ENCODE measurements around the gene KNDC1.
A peak's percentile ranks its signal among the peaks of the same experiment; 100 is the strongest.
"Not testable (repeated sequence)": the region's sequence is repeated elsewhere in the genome, so short reads cannot be mapped to it uniquely, and the experiment has no call there.

Gene KNDC1

DNA sequence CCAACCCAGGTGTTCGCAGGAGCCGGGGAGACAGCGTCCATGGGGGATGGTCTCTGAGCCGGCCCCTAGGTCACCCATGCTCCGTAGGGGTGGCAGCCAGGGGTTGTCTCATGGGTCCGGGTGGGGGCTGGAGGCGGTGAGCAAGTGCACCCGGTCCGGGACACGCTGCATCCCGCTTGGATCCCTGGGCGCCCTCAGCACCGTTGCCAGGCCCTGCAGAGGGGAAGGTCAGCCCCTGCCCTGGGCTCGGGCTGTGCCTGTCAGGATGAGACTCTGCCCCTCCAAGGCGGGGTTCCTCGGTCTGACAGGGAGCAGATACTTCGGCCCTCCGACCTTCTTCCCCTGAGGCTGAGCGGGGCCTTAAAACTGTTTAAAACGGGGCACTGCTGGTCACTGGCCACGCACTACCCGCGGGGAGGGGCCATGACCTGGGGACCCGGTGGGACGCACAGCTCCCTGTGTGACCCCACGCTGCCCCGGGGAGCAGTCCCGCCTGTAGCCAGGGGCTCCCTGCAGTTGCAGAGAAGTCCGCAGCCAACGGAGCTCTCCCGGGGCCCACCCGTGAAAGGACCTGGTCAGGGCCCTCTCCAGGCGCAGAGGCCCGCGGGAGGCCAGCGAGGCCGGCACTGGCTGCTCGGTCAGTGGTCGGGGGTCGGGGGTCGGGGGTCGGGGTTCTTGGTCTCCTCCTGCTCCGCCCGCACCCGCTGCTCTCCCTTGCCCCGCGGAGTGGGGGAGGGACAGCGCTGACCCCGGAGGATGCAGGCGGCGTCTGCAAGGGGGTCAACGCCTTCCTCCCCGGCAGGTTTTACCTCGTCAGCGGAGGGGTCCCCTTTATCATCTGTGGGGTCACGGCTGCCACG, 33.4 kb upstream of the KNDC1 start:
- DNase-seq: no peak

DNA sequence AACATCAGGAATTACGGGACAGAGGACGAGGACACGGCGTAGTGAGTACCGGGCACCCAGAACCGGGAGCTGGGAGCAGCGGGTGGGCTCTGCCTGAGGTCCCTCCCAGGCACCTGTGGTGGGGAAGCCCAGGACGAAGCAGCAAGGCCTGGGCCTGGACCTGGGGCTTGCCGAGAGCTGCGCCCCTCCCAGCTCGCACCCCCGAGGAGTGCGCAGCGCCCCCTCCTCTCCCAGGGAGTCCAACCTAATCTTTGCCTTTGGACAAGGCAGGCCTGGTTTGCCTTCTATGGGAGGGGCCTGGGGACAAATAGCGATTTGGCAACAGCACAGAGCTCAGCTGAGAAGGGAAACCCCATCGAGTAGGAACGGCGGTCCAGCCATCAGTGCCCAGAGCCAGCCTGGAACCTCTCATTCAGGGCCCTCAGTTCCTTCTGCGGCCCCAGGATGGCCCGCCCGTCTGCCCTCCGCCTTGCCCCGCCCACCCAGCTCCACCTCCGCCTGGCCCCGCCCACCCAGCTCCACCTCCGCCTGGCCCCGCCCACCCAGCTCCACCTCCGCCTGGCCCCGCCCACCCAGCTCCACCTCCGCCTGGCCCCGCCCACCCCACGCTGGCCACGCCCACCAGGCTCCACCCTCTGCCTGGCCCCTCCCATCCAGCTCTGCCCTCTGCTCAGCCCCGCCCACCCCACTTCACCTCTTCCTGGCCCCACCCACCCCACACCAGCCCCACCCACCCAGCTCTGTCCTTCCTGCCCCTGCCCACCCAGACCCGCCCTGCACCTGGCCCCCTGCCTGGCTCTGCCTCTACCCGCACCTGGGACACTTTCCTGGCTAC, 32.5 kb upstream of the KNDC1 start:
- DNase-seq: no peak

DNA sequence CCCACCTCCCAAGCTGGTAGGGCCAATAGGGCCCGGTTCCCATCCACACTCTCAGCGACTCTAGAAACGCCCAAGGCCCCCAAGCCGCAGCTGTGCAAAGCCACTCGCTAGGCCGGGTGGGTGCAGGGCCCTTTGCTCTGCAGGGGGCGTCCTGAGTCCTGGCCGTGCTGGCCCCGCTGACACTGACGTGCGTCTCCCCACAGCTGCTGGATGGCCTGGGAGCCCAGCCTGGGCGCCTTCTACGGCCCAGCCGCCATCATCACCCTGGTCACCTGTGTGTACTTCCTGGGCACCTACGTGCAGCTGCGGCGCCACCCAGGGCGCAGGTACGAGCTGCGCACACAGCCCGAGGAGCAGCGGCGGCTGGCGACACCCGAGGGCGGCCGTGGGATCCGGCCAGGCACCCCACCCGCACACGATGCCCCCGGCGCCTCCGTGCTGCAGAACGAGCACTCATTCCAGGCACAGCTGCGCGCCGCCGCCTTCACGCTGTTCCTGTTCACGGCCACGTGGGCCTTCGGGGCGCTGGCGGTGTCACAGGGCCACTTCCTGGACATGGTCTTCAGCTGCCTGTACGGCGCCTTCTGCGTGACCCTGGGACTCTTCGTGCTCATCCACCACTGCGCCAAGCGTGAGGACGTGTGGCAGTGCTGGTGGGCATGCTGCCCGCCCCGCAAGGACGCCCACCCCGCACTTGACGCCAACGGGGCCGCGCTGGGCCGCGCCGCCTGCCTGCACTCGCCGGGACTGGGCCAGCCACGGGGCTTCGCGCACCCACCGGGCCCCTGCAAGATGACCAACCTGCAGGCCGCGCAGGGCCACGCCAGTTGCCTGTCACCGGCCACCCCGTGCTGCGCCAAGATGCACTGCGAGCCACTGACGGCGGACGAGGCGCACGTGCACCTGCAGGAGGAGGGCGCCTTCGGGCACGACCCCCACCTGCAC, 31.6 kb upstream of the KNDC1 start:
- peak; percentile 13 for DNase-seq

DNA sequence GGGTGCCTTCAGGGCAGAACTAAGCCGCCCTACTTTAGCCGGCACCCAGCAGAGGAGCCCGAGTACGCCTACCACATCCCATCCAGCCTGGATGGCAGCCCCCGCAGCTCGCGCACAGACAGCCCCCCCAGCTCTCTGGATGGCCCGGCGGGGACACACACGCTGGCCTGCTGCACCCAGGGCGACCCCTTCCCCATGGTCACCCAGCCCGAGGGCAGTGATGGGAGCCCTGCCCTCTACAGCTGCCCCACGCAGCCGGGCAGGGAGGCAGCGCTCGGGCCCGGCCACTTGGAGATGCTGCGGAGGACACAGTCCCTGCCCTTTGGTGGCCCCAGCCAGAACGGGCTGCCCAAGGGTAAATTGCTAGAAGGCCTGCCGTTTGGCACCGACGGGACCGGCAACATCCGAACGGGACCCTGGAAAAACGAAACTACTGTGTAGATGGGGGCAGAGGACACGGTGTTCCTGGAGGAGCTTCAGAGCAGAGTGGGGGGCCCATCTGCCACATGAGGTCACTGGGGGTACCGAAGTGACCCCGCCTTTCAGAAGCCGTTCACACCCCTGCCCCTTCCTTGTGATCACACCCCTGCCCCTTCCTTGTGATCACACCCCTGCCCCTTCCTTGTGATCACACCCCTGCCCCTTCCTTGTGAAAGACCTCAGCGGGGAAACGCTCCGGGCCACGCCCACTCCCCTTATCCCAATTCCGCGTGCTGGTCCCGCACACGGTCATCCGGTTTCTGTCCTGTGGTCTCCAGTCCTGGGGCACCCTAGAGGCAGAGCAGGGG, 30.8 kb upstream of the KNDC1 start:
- no peak for DNase-seq

DNA sequence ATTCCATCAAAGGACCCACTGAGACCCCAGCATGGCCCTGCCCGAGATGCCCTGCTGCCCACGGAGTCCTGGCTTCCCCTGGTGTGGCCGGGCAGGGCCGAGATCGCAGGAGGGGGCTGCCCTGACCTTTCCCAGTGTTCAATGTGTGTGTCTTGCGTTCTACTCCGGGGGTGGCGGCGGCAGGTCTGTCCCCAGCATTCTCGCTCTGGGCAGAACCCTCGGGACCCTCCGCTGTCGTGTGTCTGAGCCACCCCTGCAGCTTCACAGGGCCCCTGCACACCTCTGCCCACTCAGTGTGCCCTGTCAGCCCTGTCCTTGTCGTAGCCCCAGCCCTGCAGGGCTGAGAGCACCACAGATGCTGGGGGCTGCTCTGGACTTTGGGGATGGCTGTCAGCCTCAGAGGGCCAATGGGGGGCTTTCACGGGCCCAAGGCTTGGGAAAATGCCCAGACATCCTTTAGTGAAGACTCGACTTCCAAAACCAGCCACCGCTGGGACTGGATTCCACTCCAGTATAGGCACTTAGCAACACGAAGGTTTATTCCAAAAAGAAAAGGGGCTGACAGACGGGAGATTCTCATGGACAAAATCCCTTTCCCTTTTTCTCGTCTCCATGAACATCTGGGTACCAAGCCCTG, 30.0 kb upstream of the KNDC1 start:
- DNase-seq: no peak

DNA sequence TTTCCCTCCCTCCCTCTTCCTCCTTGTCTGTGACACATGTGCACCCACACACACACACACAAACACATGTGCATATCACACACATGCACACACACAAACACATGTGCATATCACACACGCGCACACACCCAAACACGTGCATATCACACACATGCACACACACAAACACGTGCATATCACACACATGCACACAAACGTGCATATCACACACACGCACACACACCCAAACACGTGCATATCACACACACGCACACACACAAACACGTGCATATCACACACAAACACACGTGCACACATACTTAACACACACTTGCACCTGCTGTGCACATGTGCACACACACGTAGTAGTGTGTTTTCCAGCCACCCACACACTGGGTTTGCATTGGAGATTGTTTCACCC, 29.4 kb upstream of the KNDC1 start:
- no peak for DNase-seq

DNA sequence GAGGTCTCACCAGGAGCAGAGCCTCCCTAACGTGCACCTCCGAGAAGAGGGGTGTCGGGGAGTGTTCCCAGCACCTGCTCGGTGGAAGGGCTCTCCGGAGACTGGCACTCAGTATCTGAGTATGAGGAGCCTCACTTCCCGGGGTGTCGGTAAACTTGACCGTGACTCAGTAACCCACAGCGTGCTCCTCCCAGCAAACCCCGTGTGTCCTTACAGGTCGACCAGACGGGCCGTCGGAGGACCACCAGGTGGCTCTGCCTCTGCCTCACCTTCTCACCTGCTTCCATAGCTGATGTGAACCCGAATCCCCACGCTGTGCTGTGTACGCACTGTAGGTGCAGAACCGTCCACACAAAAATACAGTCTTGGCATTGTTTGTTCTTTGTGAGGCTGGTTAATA, 29.0 kb upstream of the KNDC1 start:
- DNase-seq: no peak

DNA sequence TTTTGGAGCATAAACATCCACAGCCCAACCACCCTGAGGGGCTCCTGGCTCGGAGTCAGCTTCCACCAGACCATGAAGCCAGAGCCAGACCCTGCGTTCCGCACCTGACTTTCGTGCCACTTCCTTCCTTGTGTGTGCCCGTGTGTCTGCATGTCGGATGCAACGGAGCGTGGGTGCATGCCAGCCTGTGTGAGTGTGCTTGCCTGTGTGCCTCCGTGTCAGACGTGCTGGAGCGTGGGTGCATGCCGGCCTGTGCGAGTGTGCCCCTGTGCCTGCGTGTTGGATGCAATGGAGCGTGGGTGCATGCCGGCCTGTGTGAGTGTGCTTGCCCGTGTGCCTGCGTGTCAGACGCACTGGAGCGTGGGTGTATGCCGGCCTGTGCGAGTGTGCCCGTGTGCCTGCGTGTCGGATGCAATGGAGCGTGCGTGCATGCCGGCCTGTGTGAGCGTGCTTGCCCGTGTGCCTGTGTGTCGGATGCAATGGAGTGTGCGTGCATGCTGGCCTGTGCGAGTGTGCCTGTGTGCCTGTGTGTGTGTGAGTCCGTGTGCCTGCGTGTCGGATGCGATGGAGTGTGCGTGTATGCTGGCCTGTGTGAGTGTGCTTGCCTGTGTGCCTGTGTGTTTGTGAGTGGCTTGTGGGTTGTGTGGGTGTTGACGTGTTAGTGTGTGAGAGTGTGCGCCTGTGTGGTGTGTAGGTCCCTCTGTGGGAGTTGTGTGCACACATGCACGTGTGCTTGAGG, 28.1 kb upstream of the KNDC1 start:
- no peak for DNase-seq

DNA sequence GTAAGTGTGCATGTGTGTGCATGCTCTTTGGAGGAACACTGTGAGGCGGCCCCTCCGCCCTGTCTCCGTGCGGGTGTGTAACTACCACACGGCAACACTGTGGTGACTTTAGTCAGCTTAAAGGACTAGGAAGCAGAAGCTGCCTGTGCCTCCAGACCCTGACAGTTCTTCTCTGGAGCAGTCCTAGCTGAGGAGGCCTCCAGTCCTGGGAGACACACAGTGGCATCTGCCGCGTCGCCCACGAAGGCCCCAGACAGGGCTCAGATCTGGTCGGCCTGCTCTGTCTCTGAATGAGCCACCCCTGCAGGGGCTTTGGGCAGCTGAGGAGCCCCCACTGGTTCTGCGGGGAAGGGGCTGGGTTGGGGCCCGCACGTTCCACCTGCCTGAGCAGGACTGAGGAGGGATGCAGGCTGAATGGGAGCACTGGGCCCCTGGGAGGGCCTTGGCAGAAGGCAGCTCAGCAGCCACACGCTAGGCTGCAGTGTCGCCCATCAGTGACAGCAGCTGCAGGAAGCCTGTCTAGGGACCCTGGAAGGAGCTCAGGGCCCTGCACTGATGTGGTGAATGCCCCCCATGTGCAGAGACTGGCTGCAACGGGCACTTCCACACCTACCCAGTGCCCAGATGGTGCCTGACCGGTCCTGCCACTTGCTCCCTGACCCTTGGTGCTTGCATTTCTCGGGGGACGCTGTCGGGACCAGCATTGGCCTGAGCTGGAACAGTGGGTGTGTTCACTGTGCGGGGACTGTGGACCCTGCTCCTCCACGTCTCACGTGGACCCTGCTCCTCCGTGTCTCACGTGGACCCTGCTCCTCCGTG, 27.3 kb upstream of the KNDC1 start:
- no peak for DNase-seq

DNA sequence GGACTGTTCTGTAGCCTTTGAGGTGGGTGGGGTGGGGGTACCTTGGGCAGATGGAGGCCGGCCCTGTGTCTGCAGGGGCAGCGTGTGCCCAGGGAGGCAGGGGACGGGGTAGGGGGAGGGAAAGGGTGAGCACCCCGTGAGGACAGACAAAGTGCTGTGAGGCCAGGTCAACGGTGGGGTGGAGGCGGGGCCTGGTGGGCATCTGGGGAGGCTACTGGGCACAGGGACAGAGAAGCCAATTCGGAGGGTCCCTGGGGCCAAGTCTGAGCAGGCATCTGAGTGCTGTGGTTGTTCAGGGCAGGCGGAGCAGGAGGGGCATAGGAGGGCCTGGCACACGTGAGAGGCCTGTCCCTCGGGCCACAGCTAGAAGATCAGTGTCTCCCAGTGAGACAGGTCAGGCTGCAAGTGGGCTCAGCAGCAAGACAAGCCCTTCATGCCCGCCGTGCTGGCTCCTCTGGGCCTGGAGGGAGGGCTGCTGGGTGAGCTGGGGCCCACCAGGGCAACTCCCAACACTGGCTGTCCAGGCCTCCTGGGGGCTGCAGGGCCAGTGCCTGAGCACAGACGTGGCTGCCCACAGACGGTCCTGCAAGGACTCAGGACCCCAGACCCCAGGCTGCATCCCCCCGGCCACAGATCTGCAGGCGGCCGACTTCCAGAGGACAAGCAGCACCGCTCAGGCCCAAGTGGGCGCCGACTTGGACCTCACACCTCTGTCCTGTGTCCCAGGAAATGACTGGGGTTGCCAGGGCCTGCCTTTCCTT, 26.4 kb upstream of the KNDC1 start:
- DNase-seq: no peak

DNA sequence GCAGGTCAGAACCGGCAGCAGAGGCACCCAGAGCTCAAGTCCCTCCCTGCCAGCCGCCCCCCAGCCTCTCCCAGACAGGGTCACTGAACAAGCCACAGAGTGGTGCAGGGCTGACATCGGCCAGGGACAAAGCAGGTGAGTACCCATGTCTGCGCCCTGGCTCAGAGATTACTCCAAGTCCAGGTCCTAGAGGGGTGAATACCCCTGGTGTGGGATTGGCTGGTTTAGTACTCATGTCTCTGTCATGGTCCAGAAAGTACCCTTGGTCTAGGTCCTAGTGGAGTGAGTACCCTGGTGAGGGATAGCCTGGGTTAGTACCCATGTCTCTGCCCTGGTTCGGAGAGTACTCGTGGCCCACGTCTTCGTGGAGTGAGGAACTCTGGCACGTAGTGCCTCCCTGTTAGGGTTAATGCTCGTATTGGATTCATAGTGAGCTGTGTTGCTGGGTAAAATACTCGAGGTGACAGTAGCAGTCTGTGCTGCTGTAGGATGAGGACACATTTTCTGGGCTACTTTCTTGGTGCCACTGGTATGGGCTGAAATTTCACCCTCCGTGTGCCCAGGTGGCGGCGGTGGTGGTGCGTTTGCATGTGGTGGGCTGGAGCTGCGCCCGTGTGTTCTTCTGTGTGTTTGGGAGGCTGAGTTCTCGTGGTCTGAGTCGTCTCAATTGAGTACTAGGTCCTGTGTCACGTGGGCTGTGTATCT, 25.5 kb upstream of the KNDC1 start:
- DNase-seq: no peak

DNA sequence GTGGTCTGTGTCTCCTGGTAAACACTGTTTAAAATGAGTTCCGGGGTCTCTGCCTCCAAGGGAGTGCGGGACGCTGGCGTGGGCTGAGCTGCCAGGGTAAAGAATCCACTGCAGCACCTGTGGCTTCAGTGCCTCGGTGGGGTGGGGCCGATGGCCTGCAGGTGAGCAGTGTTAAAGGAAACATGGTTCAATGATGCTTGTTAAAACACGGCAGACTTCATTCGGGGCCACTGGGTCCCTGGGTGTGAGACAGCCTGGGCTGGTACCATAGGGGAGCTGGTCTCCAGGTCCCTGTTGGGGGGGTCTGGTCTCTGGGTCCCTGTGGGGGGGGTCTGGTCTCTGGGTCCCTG, 24.9 kb upstream of the KNDC1 start:
- no peak for DNase-seq

DNA sequence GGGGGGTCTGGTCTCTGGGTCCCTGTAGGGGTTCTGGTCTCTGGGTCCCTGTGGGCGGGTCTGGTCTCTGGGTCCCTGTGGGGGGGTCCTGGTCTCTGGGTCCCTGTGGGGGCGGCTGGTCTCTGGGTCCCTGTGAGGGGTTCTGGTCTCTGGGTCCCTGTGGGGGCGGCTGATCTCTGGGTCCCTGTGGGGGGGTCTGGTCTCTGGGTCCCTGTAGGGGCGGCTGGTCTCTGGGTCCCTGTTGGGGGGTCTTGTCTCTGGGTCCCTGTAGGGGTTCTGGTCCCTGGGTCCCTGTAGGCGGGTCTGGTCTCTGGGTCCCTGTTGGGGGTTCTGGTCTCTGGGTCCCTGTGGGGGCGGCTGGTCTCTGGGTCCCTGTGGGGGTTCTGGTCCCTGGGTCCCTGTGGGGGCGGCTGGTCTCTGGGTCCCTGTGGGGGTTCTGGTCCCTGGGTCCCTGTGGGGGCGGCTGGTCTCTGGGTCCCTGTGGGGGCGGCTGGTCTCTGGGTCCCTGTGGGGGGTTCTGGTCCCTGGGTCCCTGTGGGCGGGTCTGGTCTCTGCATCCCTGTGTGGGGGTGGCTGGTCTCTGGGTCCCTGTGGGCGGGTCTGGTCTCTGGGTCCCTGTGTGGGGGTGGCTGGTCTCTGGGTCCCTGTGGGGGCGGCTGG, 22.4 kb upstream of the KNDC1 start:
- DNase-seq: not testable (repeated sequence)

DNA sequence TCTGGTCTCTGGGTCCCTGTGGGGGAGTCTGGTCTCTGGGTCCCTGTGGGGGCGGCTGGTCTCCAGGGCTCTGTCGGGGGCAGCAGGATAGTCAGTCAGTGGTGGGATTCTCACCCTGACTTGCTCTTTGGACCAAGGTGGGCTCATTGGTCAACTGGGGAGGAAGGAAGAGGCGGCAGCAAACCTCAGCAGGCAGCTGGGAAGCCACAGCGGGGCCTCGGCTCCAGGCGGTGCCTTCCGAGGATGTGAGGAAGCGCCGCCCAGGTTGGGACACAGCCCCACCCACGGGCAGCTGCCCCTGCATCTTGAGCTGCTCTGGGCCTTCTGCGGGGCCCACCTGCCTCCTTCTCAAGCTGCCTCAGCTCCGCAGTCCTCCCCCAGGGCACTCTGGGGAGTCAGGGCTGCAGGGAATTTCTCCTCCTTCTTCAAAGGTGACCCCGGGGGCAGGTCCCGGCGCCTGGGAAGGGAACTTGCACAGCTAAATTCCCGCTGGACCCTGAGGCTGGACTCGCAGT, 20.4 kb upstream of the KNDC1 start:
- DNase-seq: peak; percentile 14

DNA sequence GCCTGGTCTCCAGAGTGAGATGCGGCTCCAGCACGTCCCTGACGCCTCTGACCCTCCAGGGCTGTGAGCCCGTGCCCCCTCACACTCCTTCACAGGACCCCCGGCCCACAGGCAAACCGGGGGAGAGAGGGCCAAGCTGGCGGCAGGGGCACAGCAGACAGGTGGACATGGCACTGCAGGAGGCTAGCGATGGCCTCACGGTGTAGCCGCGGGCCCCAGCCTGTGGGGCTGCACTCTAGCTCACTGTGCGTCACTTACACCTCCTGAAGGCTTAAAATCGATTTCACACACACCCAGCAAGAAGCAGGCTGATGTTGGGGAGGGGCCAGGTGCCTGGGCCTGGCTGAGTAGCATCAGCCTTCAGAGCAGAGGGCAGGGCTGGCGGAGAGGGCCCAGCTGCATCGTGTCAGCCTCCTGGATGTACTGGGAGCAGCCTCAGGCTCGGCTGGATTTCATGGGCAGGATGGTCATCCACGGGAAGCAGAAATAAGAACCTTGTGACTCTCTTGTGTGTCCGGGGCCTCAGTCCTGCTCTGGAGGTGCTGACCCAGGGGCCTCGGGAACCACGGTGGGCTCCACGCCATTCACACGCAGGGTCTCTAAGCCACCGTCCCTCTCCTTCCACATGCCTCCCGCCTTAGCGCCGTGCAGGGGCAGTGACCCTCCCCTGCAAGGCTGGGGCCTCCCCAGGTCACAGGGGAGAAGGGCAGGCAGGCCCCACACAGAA, 19.4 kb upstream of the KNDC1 start:
- DNase-seq: peak; percentile 13

DNA sequence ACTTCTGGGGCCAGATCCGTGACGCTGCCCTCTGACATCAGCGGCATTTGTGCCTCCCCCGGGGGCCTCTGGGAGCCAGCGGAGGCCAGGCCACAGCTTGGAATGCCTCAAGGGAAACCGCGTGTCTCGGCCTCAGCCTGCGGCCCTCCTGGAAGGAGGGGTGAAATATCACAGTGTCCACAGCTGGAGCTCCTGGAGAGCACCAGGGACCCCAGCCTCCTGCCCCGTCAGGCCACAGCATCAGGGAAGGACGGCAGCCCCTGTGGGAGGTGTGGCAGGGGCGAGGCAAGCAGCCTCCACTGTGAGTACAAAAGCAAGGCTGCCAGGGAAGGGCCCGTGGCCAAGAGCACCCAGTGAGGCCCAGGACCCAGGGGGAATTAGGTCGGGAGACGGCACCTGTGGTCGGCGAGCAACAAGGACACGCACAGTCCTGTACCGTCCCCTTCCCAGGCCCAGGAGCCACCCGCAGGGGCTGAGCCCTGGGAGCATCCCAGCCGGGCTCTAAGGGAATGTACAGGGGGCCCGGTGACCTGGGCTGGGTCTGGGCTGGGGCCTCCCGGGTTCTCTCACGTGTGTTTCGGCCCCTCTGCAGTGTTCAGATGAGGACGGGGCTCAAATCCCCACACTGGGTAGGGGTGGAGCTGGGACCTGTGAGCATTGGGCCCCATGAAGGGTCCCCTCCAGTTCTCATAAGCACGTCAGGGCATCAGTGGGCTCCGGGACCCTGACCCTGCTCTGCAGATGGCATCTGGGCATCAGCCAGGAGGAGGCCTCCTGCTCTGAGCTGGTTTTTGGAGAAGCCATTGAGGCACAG, 18.7 kb upstream of the KNDC1 start:
- DNase-seq: peak; percentile 13

Measured in femur (tissue), 1 donor.